Erythroblast (primary cell): ENCODE results near the gene PADI2.

ENCODE experiments used
- DNase-seq, 2 experiments: peaks; one replicate each; lab custom pipeline; 2025; lab: John Stamatoyannopoulos, UW
- GATA1 ChIP-seq: IDR thresholded peaks from 2 replicates; pipeline ENCODE4 v1.6.1; 2011; ENCODE audit warnings: low read depth, mild to moderate bottlenecking, control low read depth, low read length, moderate library complexity
- POLR2A ChIP-seq: IDR thresholded peaks from 2 replicates; pipeline ENCODE4 v1.6.1; 2011; ENCODE audit warnings: mild to moderate bottlenecking, low read length

PADI2 gene

GRCh38 chr1:17125756-17126237 lies 6.5 kb upstream of the PADI2 start:
- TF ChIP-seq POLR2A (no peak), GATA1 (no peak)
- DNase-seq: peak; percentile 71 to 87

GRCh38 chr1:17123196-17124045 lies 4.2 kb upstream of the PADI2 start:
- DNase-seq: no peak
- TF ChIP-seq POLR2A (no peak), GATA1 (no peak)

- TF ChIP-seq GATA1: no peak
- TF ChIP-seq POLR2A: no peak
- no peak for DNase-seq
These were observed 3.4 kb upstream of the PADI2 start for GRCh38 chr1:17122521-17123164.

GRCh38 chr1:17121881-17122280 lies 2.6 kb upstream of the PADI2 start:
- no peak for DNase-seq
- TF ChIP-seq POLR2A (no peak), GATA1 (no peak)

GRCh38 chr1:17120962-17121837 lies 1.9 kb upstream of the PADI2 start:
- TF ChIP-seq GATA1: no peak
- no peak for TF ChIP-seq POLR2A
- DNase-seq: no peak

- no peak for TF ChIP-seq POLR2A
- TF ChIP-seq GATA1: no peak
- no peak for DNase-seq
These were observed 1.2 kb upstream of the PADI2 start for GRCh38 chr1:17120481-17120877.

- no peak for DNase-seq
- TF ChIP-seq POLR2A: no peak
- TF ChIP-seq GATA1: no peak
These were observed 676 bp upstream of the PADI2 start for GRCh38 chr1:17119773-17120480.

GRCh38 chr1:17118706-17119075 lies 560 bp downstream of the PADI2 start:
- no peak for DNase-seq
- TF ChIP-seq GATA1: no peak
- TF ChIP-seq POLR2A: no peak

- TF ChIP-seq POLR2A (no peak), GATA1 (no peak)
- DNase-seq: no peak
These were observed 983 bp downstream of the PADI2 start for GRCh38 chr1:17118268-17118667.

- TF ChIP-seq GATA1: no peak
- no peak for TF ChIP-seq POLR2A
- no peak for DNase-seq
These were observed 1.6 kb downstream of the PADI2 start for GRCh38 chr1:17117451-17118265.

GRCh38 chr1:17116643-17117042 lies 2.6 kb downstream of the PADI2 start:
- TF ChIP-seq POLR2A (no peak), GATA1 (no peak)
- DNase-seq: no peak

- no peak for DNase-seq
- TF ChIP-seq GATA1 (no peak), POLR2A (no peak)
These were observed 5.3 kb downstream of the PADI2 start for GRCh38 chr1:17113963-17114362.
